ENCODE measurements around the gene KRTAP1-1. TPM values are rescaled to one million over a fixed set of nuclear protein-coding genes. Genes with fewer than 3 reads are reported as not detected.

KRTAP1-1 gene
- total and polyA plus RNA-seq, 2 of the 4 experiments (the other 2 are of a cell fraction): 0.90 to 1.2 TPM

Small RNA genes lying within 50 kb of the gene (microRNA-seq; reads per million reads assigned to microRNA genes)
- not detected for gene KRTAP3-4P (ENCODE audit: insufficient read depth, insufficient read length)

Small RNA genes lying within 50 kb of the gene (small RNA-seq; reads per million reads assigned to genes)
- 0 reads per million in 5 experiments for gene KRTAP3-4P

Other genes starting within 250 kb of the KRTAP1-1 start
Only the 30 nearest of the 37 such genes appear.
- gene KRT12, start 174.2 kb downstream of the KRTAP1-1 start, total RNA-seq (2012; rRNA removed): not detected in 2 replicates
- gene KRT12, start 174.2 kb downstream of the KRTAP1-1 start, polyA plus RNA-seq (2012; rRNA removed): not detected in 2 replicates
- gene KRT20, start 156.2 kb downstream of the KRTAP1-1 start, total RNA-seq (2012; rRNA removed): not detected in 2 replicates
- not detected in 2 replicates for gene KRT20, start 156.2 kb downstream of the KRTAP1-1 start, polyA plus RNA-seq (2012; rRNA removed)
- 0.28 and 0.36 TPM in 2 replicates for gene KRT23, start 103.8 kb downstream of the KRTAP1-1 start, total RNA-seq (2012; rRNA removed)
- gene KRT23, start 103.8 kb downstream of the KRTAP1-1 start, polyA plus RNA-seq (2012; rRNA removed): 0.32 and 0.39 TPM in 2 replicates
- not detected in 2 replicates for gene KRT39, start 74.5 kb downstream of the KRTAP1-1 start, total RNA-seq (2012; rRNA removed)
- 0.15 TPM in 1 of 2 replicates, not detected in the other for gene KRT39, start 74.5 kb downstream of the KRTAP1-1 start, polyA plus RNA-seq (2012; rRNA removed)
- not detected in 2 replicates for gene KRT40, start 57.1 kb downstream of the KRTAP1-1 start, total RNA-seq (2012; rRNA removed)
- not detected in 2 replicates for gene KRT40, start 57.1 kb downstream of the KRTAP1-1 start, polyA plus RNA-seq (2012; rRNA removed)
- gene KRTAP3-3, start 47.3 kb downstream of the KRTAP1-1 start, total RNA-seq (2012; rRNA removed): not detected in 2 replicates
- not detected in 2 replicates for gene KRTAP3-3, start 47.3 kb downstream of the KRTAP1-1 start, polyA plus RNA-seq (2012; rRNA removed)
- not detected in 2 replicates for gene KRTAP3-2, start 41.5 kb downstream of the KRTAP1-1 start, total RNA-seq (2012; rRNA removed)
- gene KRTAP3-2, start 41.5 kb downstream of the KRTAP1-1 start, polyA plus RNA-seq (2012; rRNA removed): not detected in 2 replicates
- not detected in 2 replicates for gene KRTAP3-1, start 32.3 kb downstream of the KRTAP1-1 start, total RNA-seq (2012; rRNA removed)
- not detected in 2 replicates for gene KRTAP3-1, start 32.3 kb downstream of the KRTAP1-1 start, polyA plus RNA-seq (2012; rRNA removed)
- gene KRTAP1-5, start 14.2 kb downstream of the KRTAP1-1 start, total RNA-seq (2012; rRNA removed): 33.1 and 34.8 TPM in 2 replicates
- 27.0 and 35.9 TPM in 2 replicates for gene KRTAP1-5, start 14.2 kb downstream of the KRTAP1-1 start, polyA plus RNA-seq (2012; rRNA removed)
- not detected in 2 replicates for gene KRTAP1-4, start 11.3 kb downstream of the KRTAP1-1 start, total RNA-seq (2012; rRNA removed)
- gene KRTAP1-4, start 11.3 kb downstream of the KRTAP1-1 start, polyA plus RNA-seq (2012; rRNA removed): not detected in 2 replicates
- gene KRTAP1-3, start 6.6 kb downstream of the KRTAP1-1 start, total RNA-seq (2012; rRNA removed): not detected in 2 replicates
- not detected in 2 replicates for gene KRTAP1-3, start 6.6 kb downstream of the KRTAP1-1 start, polyA plus RNA-seq (2012; rRNA removed)
- gene KRTAP2-1, start 5.9 kb upstream of the KRTAP1-1 start, total RNA-seq (2012; rRNA removed): not detected in 2 replicates
- gene KRTAP2-1, start 5.9 kb upstream of the KRTAP1-1 start, polyA plus RNA-seq (2012; rRNA removed): not detected in 2 replicates
- not detected in 2 replicates for gene KRTAP2-2, start 13.8 kb upstream of the KRTAP1-1 start, total RNA-seq (2012; rRNA removed)
- gene KRTAP2-2, start 13.8 kb upstream of the KRTAP1-1 start, polyA plus RNA-seq (2012; rRNA removed): 0.17 TPM in 1 of 2 replicates, not detected in the other
- gene KRTAP2-3, start 18.7 kb upstream of the KRTAP1-1 start, total RNA-seq (2012; rRNA removed): 1.4 TPM in 2 replicates
- gene KRTAP2-3, start 18.7 kb upstream of the KRTAP1-1 start, polyA plus RNA-seq (2012; rRNA removed): 35.2 and 35.6 TPM in 2 replicates
- gene KRTAP2-4, start 24.4 kb upstream of the KRTAP1-1 start, total RNA-seq (2012; rRNA removed): not detected in 2 replicates
- not detected in 2 replicates for gene KRTAP2-4, start 24.4 kb upstream of the KRTAP1-1 start, polyA plus RNA-seq (2012; rRNA removed)
- gene KRTAP4-7, start 42.7 kb upstream of the KRTAP1-1 start, total RNA-seq (2012; rRNA removed): not detected in 2 replicates
- gene KRTAP4-7, start 42.7 kb upstream of the KRTAP1-1 start, polyA plus RNA-seq (2012; rRNA removed): 0.11 TPM in 1 of 2 replicates, not detected in the other
- not detected in 2 replicates for gene KRTAP4-8, start 56.7 kb upstream of the KRTAP1-1 start, total RNA-seq (2012; rRNA removed)
- gene KRTAP4-8, start 56.7 kb upstream of the KRTAP1-1 start, polyA plus RNA-seq (2012; rRNA removed): not detected in 2 replicates
- gene KRTAP4-16, start 60.8 kb upstream of the KRTAP1-1 start, total RNA-seq (2012; rRNA removed): not detected in 2 replicates
- gene KRTAP4-16, start 60.8 kb upstream of the KRTAP1-1 start, polyA plus RNA-seq (2012; rRNA removed): not detected in 2 replicates
- not detected in 2 replicates for gene KRTAP4-9, start 63.9 kb upstream of the KRTAP1-1 start, total RNA-seq (2012; rRNA removed)
- 0.24 TPM in 2 replicates for gene KRTAP4-9, start 63.9 kb upstream of the KRTAP1-1 start, polyA plus RNA-seq (2012; rRNA removed)
- not detected in 2 replicates for gene KRTAP4-11, start 76.9 kb upstream of the KRTAP1-1 start, total RNA-seq (2012; rRNA removed)
- not detected in 2 replicates for gene KRTAP4-11, start 76.9 kb upstream of the KRTAP1-1 start, polyA plus RNA-seq (2012; rRNA removed)
- 0.18 TPM in 1 of 2 replicates, not detected in the other for gene KRTAP4-12, start 82.7 kb upstream of the KRTAP1-1 start, total RNA-seq (2012; rRNA removed)
- gene KRTAP4-12, start 82.7 kb upstream of the KRTAP1-1 start, polyA plus RNA-seq (2012; rRNA removed): 1.0 and 1.1 TPM in 2 replicates
- gene KRTAP4-6, start 99.1 kb upstream of the KRTAP1-1 start, total RNA-seq (2012; rRNA removed): not detected in 2 replicates
- gene KRTAP4-6, start 99.1 kb upstream of the KRTAP1-1 start, polyA plus RNA-seq (2012; rRNA removed): not detected in 2 replicates
- gene KRTAP4-5, start 108.4 kb upstream of the KRTAP1-1 start, total RNA-seq (2012; rRNA removed): not detected in 2 replicates
- gene KRTAP4-5, start 108.4 kb upstream of the KRTAP1-1 start, polyA plus RNA-seq (2012; rRNA removed): not detected in 2 replicates
- gene KRTAP4-4, start 119.3 kb upstream of the KRTAP1-1 start, total RNA-seq (2012; rRNA removed): not detected in 2 replicates
- gene KRTAP4-4, start 119.3 kb upstream of the KRTAP1-1 start, polyA plus RNA-seq (2012; rRNA removed): not detected in 2 replicates
- not detected in 2 replicates for gene KRTAP4-3, start 126.8 kb upstream of the KRTAP1-1 start, total RNA-seq (2012; rRNA removed)
- not detected in 2 replicates for gene KRTAP4-3, start 126.8 kb upstream of the KRTAP1-1 start, polyA plus RNA-seq (2012; rRNA removed)
- not detected in 2 replicates for gene KRTAP4-2, start 136.8 kb upstream of the KRTAP1-1 start, total RNA-seq (2012; rRNA removed)
- not detected in 2 replicates for gene KRTAP4-2, start 136.8 kb upstream of the KRTAP1-1 start, polyA plus RNA-seq (2012; rRNA removed)
- not detected in 2 replicates for gene KRTAP4-1, start 143.5 kb upstream of the KRTAP1-1 start, total RNA-seq (2012; rRNA removed)
- not detected in 2 replicates for gene KRTAP4-1, start 143.5 kb upstream of the KRTAP1-1 start, polyA plus RNA-seq (2012; rRNA removed)
- not detected in 2 replicates for gene KRTAP9-1, start 148.4 kb upstream of the KRTAP1-1 start, total RNA-seq (2012; rRNA removed)
- not detected in 2 replicates for gene KRTAP9-1, start 148.4 kb upstream of the KRTAP1-1 start, polyA plus RNA-seq (2012; rRNA removed)
- not detected in 2 replicates for gene KRTAP9-2, start 185.2 kb upstream of the KRTAP1-1 start, total RNA-seq (2012; rRNA removed)
- not detected in 2 replicates for gene KRTAP9-2, start 185.2 kb upstream of the KRTAP1-1 start, polyA plus RNA-seq (2012; rRNA removed)
- not detected in 2 replicates for gene KRTAP9-3, start 191.0 kb upstream of the KRTAP1-1 start, total RNA-seq (2012; rRNA removed)
- not detected in 2 replicates for gene KRTAP9-3, start 191.0 kb upstream of the KRTAP1-1 start, polyA plus RNA-seq (2012; rRNA removed)